Tongue (tissue), 2 donors: ENCODE data around the gene DEFB128. TPM values are rescaled to one million over a fixed set of nuclear protein-coding genes. Genes with fewer than 3 reads are reported as not detected.
"Not testable (repeated sequence)": the region's sequence is repeated elsewhere in the genome, so short reads cannot be mapped to it uniquely, and the experiment has no call there.

Experiments
- DNase-seq: peaks from one replicate; pipeline ENCODE4 v3.0.0-alpha.2; 2015
- total RNA-seq: library from RNA; depleted of rRNA; stranded (reverse); fragments of >200 nt; gene quantifications from one replicate; pipeline ENCODE4 v1.2.3, GENCODE V29; 2014

DEFB128 gene
- total RNA-seq: not detected

DNA sequence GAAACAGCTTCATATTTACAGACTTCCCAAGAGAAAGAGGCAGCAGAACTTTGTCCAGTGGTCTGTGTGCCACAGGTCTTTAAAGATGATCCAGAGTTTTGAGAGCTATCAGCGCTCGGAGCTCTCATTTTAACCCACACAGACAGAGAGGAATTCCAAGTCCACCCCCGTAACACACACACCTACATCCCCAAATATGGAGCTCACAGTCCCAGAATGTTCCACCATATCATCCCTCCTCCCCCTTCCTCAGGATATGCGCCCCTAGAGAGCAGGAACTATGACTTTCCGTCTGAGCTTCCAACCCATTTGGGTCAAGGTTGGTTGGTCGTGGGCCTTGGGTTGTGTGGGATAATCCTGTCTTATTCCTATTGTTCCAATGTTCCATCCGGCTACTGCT is at the start of gene DEFB128:
Gene DEFB128, minus strand, starts transcription at position 101 of the 400 bp plus-strand sequence. Its CDS starts 88 bp downstream, at position 13.
- no peak for DNase-seq

DNA sequence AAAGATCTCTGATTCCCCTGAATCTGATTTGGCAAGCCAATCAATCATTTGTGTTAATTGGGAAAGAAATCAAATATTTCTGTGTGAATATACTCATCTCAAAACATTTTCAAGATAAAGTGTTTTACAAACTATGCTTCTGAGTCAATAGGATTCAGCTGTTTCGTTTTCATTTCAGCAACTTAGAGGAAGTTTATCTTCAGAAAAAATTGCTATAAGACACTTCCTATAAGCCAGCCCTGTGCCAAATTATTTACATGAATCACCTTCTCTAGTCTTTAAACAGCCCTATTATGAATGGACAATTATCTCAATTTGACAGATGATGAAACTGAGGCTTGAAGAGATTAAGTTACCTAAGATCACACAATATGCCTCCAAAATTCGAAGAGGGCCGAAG is 48.4 kb upstream of the DEFB128 start:
- DNase-seq: no peak

DNA sequence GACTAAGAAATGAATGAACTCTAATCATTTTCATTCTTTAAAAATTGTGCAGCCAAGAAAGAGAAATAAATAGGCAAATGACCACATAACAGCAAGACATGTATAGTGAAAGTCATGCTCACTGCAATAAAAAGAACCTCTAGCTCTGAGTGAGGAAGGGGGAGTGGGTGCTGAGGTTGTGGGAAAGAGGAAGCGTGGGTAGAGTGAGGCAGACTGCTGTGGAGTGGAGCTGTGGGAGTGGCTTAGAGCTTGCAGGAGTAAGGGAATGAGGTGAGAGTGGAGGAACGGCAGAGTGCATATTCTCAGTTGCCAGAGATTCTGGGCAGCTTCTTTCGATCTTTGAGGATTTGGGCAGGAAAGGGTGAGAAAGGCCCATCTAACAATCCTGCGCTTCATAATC is 48.0 kb upstream of the DEFB128 start:
- no peak for DNase-seq

DNA sequence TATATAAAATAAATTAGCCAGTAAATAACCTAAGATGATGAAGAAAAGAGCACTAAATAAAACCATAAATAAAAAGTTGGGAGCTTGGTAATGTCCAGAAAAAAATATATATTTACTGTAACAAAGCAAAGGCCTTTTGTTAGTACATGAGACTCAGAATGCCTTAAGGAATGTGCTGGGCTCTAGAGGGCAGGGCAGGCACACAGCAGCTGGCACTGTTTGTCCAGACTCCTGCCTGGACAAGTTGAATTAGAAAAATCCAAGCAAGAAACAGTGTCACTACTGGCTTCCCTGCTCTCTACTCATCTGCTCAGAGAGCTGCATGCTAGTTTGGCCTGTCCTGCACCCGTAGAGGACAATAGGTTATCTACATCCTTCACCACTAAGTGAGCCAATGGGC is 46.4 kb upstream of the DEFB128 start:
- peak; percentile 61 for DNase-seq

DNA sequence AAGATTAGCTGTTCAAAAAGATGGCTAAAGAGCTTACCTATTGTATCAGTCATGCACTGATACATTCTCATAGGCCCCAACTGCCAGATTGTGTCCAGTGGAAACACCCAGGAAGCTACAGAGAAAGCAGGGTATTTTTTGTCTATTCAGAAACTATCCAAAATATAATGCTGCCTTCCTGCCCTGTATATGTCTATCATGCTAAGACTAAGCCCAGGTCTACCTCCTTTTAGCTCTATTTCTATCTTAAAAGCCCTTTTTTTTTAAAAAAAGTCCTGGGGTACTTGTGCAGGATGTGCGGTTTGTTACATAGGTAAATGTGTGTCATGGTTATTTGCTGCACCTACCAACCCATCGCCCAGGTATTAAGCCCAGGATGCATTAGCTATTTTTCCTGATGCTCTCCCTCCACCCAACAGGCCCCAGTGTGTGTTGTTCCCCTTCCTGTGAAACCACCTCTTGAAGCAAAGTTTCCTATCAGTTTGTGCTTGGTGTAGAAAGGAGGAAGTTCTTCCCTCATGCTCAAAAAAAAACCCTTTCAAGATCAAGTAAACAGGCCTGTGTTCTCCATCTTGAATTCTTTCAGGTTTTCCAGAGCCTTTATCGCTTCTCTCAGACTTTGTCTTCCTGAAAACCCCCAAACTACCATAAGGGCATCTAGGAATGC is 38.1 kb upstream of the DEFB128 start:
- no peak for DNase-seq

DNA sequence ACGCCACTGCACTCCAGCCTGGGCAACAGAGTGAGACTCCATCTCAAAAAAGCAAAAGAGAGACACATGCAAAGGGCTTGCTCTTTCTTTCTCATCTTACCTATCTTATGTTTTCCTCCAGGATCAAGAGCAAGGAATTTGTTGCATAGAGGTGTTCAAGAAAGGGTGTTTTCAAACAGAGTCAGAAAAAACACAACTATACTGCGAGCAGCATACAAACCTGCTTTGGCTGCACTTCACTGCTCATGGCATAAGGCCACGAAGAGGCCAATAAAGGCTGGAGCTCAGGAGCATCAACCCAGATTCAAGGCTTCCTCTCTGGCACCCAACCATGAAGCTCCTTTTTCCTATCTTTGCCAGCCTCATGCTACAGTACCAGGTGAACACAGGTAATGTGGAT is 37.4 kb upstream of the DEFB128 start, which contains the start of gene DEFB129:
Gene DEFB129, plus strand, starts transcription at position 301 of the 400 bp plus-strand sequence. Its CDS starts 31 bp downstream, at position 332.
- no peak for DNase-seq

DNA sequence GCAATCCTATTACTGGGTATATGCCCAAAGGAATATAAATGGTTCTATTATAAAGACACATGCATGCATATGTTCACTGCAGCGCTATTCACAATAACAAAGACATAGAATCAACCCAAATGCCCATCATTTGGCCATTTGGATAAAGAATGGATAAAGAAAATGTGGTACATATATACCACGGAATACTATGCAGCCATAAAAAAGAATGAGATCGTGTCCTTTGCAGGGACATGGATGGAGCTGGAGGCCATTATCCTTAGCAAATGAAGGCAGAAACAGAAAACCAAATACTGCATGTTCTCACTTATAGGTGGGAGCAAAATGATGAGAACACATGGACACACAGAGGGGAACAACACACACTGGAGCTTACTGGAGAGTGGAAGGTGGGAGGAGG is 36.4 kb upstream of the DEFB128 start:
- not testable (repeated sequence) for DNase-seq

DNA sequence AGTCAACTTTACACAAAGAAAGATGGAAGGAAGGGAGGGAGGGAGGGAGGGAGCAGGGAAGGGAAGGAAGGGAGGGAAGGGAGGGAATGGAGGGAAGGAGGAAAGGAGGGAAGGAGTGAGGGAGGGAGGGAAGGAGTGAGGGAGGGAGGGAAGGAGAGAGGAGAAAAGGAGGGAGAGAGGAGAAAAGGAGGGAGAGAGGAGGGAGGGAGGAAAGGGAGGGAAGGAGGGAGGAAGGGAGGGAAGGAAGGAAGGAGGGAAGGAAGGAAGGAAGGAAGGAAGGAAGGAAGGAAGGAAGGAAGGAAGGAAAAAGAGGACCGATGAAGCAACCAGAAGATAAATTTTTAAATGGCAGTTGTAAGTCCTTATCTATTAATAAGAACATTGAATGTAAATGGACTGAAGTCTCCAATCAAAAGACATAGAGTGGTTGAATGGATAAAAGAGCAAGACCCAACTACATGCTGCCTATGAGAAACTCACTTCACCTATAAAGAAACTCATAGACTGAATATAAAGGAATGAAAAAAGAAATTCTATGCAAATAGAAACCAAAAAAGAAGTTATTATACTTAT is 31.8 kb upstream of the DEFB128 start:
- no peak for DNase-seq

DNA sequence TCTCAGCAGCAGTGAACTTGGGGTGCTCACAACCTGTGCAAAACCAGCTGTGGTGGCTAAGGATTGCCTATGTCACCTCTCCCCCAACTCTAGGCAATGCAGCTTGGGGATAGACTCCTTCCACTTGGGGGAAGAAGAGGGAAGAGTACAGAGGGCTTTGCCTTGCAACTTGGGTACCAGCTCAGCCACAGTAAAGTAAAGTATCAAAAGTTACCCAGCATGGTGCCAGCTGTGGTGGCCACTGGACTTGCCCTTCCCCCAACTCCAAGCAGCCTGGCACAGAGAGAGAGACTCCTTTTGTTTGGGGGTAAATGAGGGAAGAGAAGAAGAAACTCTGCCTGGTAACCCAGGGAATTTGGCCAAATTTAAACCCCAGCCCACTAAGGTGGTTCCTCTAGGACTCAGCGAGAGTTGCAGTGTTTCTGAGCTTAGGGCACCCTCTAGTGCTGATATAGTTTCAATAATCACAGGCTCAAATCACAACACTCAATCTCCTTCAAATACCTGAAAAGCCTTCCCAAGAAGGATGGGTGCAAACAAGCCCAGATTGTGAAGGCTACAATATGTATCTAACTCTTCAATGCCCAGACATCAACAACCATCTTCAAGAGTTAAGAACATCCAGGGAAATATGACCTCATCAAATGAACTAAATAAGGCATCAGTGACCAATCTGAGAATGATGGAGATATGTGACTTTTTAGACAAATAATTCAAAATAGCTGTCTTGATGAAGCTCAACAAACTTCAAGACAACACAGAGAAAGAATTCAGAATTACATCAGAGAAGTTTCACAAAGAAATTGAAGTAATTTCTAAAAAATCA is 30.0 kb upstream of the DEFB128 start:
- peak; percentile 21 for DNase-seq

DNA sequence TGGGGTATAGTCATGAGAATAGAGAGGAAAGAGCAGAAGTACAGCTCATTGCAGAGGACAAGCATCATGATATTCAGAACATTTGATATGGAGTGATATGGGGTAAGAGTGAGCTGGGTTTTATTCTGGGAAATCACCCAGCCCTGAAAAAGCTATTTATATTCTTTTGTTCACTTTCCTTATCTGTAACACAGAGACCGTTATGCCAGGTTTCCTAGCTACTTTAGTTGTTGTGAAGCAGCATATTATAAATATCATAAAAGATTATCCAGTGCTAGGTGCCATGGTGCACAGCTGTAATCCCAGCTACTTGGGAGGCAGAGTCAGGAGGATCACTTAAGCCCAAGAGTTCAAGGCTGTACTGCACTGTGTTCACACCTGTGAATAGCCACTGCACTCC is 27.8 kb upstream of the DEFB128 start:
- no peak for DNase-seq

DNA sequence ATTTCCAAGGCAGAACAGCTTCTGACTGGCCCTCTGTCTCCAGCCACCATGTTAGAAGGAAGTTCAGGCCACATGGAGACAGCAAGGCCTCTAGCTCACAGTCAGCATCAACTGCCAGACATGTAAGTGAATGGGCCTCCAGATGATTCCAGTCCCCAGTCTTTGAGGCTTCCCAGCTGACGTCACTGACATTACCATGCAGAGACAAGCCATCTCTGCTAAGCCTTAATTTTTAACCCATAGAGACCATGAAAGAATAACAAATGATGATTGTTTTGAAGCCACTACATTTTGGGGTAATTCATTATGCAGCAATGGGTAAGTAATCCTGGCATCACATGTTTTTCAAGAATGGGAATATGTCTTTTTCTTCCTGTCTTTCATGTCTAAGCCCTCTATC is 26.3 kb upstream of the DEFB128 start:
- no peak for DNase-seq

DNA sequence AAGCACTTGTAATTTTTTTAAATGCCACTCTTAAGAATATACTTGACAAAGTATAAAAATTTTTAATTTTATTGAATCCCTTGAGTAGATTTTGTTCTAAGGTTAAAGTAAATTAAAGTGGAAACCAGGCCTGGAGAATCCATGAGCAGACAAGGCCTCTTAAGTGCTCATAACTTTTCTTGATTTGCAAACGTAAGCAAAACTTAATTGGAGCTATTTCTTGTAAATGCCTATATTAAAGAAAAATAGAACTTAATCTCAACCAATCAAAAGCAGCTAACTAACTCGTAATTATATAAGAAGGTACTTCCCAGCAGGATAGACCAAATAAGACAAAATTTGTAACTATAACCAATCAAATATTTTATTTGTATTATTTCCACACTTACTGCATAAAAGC is 24.9 kb upstream of the DEFB128 start:
- DNase-seq: no peak

DNA sequence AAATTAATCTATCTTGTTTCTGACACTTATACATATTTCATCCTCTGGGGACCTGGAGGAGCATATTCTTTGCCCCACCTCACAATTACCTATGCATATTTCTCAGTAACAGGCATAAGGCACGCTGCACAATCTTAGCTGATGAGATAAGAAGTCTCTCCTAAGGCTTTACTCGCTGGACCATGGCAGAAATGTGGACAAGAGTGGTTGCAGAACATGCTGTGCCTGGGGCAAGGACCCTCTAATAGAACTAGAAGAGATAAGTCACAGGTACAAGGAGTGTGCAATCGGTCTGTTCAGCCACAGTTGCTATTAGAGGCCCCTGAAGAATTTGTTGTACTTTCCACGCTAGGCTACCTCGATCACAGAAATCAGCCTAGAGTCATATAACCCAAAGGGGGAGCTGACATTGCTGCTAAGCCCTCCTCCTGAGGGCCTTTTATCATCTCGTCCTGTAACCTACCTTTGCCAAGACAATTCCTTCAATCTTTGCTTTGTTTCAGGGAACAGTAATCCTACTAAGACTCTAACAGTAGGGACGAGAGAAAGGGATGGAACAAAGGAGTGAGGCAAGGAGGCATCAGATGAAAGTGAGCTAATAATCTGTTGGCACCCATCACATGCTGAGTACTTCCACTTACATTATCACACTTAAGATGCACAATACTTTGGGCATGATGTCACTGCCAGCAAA is 21.4 kb upstream of the DEFB128 start:
- DNase-seq: no peak

DNA sequence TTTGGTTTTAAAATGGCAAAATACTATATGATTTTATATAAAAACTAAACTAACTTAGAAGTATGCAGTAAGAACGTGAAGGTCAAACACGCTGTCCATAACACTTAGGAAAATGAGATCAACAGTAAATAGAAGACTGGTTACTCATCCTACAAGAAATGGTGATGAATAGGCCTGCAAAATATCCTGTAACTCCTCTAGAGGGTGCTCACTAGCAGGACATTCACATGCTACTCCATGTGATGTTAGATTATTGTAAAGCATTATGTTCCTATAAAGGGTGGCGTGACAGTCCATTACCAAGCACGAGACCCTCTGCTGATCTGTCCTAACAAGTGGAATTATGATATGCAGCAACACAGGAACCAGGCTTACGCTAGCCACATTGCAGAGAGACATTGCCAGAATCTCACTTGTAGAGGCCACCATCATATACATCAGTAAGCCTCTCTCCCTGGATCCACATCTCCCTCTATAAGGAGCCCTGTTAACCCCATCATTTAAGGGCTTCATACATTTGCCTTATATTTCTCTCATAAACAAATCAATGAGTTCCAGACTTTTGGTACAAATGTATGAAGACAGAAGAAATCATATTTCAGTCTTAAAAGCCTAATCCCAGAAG is 19.5 kb upstream of the DEFB128 start:
- peak; percentile 51 for DNase-seq

DNA sequence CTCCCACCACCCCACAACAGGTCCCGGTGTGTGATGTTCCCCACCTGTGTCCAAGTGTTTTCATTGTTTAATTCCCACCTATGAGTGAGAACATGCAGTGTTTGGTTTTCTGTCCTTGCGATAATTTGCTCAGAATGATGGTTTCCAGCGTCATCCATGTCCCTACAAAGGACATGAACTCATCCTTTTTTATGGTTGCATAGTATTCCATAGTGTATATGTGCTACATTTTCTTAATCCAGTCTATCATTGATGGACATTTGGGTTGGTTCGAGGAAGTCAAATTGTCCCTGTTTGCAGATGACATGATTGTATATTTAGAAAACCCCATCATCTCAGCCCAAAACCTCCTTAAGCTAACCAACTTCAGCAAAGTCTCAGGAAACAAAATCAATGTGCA is 14.1 kb upstream of the DEFB128 start:
- not testable (repeated sequence) for DNase-seq

DNA sequence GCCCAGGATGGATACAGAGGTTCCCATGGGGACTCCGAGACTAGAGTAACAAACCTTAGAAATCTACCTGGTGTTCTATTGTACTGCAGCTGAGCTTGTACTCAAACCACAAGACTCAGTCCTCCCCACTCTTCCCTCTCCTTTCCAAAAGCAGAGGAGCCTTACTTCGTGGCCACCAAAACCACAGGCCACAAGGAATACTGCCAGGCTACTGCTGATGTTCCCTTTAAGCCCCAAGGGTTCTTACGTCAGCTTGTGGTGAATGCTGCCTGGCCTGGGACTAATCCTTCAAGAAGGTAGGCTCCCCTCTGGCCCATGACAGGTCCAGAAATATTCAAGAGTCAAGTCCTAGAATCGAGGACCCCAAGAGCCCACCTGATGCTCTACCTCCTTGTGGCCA is 10.5 kb upstream of the DEFB128 start:
- no peak for DNase-seq

DNA sequence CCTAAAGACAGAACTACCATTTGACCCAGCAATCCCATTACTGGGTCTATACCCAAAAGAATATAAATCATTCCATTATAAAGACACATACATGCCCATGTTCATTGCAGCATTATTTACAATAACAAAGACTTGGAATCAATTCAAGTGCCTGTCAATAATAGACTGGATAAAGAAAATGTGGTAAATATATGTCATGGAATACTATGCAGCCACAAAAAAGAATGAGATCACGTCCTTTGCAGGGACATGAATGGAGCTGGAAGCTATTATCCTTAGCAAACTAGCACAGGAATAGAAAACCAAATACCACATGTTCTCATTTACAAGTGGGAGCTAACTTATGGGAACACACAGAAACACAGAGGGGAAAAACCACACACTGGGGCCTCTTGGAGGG is 8.7 kb upstream of the DEFB128 start:
- DNase-seq: no peak

DNA sequence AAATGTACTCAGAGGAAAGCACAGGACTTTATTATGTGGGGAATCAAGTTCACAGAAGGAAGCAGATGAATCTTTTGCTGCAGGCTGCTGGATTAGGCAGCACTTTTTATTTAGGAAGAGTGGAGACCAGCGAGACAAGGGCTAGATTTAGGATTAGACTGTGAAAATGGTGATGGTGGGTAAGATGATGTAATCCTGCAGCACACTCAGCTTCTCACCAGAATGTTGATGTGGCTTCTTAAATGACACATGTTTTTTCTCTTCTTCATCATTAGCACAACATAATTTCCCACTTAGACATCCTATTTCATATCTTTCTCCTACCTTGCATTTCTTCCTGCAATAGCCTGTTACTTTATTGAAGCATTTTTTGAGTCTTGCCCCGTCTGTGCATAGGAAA is 1.8 kb downstream of the DEFB128 start:
- no peak for DNase-seq

DNA sequence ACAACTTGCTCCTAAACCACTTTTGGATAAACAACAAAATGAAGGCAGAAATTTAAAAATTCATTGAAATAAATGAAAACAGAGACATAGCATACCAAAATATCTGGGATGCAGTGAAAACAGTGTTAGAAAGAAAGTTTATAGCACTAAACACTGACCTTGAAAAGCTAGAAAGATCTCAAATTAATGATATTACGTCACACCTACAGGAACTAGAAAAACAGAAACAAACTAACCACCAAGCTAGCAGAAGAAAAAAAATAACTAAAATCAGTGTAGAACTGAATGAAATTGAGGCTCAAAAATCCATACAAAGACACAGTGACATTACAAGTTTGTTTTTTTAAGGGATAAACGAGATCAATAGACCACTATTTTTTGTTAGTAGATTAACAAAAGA is 5.2 kb downstream of the DEFB128 start:
- no peak for DNase-seq

DNA sequence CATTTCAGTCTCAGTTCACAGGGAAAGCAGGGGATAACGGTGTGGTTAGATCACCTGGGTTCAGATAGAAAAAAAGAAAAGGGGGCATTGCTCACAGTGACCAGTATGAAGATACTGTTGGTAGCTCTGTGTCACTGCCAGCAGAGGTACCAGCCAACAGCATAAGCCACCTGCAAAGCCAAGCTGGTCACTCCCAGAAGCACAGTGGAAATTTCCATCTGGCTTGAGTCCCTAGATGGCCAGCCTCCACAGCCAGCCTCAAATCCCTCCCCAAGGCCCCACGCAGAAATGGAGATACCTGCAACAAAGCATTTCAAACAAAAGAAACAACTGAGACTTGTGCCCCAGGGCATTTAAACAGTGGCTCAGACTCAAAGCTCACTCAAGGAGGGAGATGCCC is 20.6 kb downstream of the DEFB128 start:
- DNase-seq: no peak

DNA sequence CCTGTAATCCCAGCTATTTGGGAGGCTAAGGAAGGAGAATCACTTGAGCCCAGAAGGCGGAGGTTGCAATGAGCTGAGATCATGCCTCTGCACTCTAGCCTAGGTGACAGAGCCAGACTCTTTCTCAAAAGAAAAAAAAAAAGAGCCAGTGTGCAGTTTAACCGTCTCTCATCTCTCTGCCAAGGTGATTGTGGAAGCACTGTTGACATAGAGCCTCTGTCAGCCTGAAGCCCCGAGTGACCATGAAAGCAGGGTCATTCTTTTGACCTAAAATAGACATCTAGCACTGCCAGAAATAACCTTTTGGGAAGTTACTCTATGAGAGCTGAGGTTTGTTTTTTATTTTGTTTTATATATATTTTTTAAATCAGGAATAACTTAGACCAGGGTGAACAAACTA is 24.9 kb downstream of the DEFB128 start:
- DNase-seq: no peak

DNA sequence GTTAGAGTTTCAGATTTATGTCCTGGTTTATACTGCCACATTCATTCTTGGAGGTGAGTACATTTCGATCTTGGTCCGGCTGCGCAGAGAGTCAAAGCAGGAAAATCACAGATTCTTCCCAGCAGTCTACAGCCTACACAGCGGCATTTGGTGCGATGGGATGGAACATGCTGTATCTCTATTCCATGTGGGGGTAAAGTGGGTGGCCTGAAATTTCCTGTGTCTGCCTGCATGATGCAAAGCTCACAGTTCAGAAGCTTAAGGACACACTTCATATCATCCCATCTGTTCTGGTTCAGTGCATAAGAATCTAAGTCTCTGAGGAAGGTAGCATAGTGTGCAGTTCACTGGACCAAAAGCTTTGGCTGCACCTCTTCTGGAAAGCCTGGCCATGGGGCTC is 32.4 kb downstream of the DEFB128 start, which contains the start of gene DEFB127:
Gene DEFB127, plus strand, starts transcription at position 301 of the 400 bp plus-strand sequence. Its CDS starts 91 bp downstream, at position 392.
- DNase-seq: no peak
